ENCODE data around the gene ENAH. TPM values are rescaled to one million over a fixed set of nuclear protein-coding genes. Genes with fewer than 3 reads are reported as not detected.

Gene ENAH
- total and polyA plus RNA-seq, 2 donors (not counting 1 experiment from before 2014, with no cell fraction given): 85.0 to 210 TPM

- no peak overlapping the region for H3K4me3 ChIP-seq (replicated peaks in 1 of 4; ENCODE audit: control extremely low read depth in 1 of 4, insufficient read depth in 1 of 4, low read depth in 3 of 4, low read length in 4 of 4)
- H3K27me3 ChIP-seq (ENCODE audit: control insufficient read depth, insufficient read depth, low read length): no peaks in the 10 kb centered on the region
- H3K27ac ChIP-seq (ENCODE audit: insufficient read depth, low read length): peak overlapping the region; percentile 56
- H3K4me1 ChIP-seq (ENCODE audit: control insufficient read depth, extremely low read depth, insufficient read depth, low read length): peaks cover 7% of the 10 kb centered on the region
- TF ChIP-seq EZH2 (IDR thresholded peaks at IDR 0.05; ENCODE audit: low read length, missing control alignments): no peak
- TF ChIP-seq, protein P1, sequence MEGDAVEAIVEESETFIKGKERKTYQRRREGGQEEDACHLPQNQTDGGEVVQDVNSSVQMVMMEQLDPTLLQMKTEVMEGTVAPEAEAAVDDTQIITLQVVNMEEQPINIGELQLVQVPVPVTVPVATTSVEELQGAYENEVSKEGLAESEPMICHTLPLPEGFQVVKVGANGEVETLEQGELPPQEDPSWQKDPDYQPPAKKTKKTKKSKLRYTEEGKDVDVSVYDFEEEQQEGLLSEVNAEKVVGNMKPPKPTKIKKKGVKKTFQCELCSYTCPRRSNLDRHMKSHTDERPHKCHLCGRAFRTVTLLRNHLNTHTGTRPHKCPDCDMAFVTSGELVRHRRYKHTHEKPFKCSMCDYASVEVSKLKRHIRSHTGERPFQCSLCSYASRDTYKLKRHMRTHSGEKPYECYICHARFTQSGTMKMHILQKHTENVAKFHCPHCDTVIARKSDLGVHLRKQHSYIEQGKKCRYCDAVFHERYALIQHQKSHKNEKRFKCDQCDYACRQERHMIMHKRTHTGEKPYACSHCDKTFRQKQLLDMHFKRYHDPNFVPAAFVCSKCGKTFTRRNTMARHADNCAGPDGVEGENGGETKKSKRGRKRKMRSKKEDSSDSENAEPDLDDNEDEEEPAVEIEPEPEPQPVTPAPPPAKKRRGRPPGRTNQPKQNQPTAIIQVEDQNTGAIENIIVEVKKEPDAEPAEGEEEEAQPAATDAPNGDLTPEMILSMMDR (conservative IDR thresholded peaks at IDR 0.05 in 1 of 2, IDR thresholded peaks at IDR 0.05 in 1 of 2; ENCODE audit: low read depth in 1 of 2, low read length in 2 of 2): no peak
- H2AFZ ChIP-seq (ENCODE audit: low read length): peak overlapping the region; percentile 72
- H3K9me3 ChIP-seq (ENCODE audit: control insufficient read depth, insufficient read depth, low read depth, low read length): no peaks in the 10 kb centered on the region
- H3K36me3 ChIP-seq (ENCODE audit: control insufficient read depth, insufficient read depth, low read length): no peaks in the 10 kb centered on the region
- H3K4me2 ChIP-seq (ENCODE audit: extremely low read depth, insufficient read depth, low read length): no peak overlapping the region
- peak overlapping the region; percentile 20 for H3K9ac ChIP-seq (ENCODE audit: insufficient read depth, low read length)
- no peak for DNase-seq (ENCODE audit: low read depth in 2 of 2)
- H4K20me1 ChIP-seq (ENCODE audit: control insufficient read depth, extremely low read depth, insufficient read depth, low read length): no peaks in the 10 kb centered on the region
- H3K79me2 ChIP-seq (ENCODE audit: control insufficient read depth, insufficient read depth, low read length): no peaks in the 10 kb centered on the region
Observed at GRCh38 chr1:225467193-225468020, 185.5 kb downstream of the ENAH start.

DNA sequence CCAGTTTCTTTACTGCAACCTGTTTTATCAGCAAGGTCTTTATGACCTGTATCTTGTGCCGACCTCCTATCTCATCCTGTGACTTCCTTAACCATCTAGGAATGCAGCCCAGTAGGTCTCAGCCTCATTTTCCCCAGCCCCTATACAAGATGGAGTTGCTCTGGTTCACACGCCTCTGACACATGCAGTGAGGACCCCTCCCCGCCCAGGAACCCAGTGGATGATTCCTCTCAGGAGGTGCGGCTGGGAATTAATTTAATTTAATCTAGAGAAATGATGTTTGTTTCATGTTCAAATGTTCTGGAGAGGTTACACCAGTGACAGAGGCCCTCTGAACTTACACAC lies 186.1 kb downstream of the ENAH start:
- no peak for TF ChIP-seq EZH2 (IDR thresholded peaks at IDR 0.05; ENCODE audit: low read length, missing control alignments)
- TF ChIP-seq, protein P1 (conservative IDR thresholded peaks at IDR 0.05 in 1 of 2, IDR thresholded peaks at IDR 0.05 in 1 of 2; ENCODE audit: low read depth in 1 of 2, low read length in 2 of 2): no peak
- H3K4me2 ChIP-seq (ENCODE audit: extremely low read depth, insufficient read depth, low read length): no peak overlapping the region
- H3K79me2 ChIP-seq (ENCODE audit: control insufficient read depth, insufficient read depth, low read length): no peaks in the 10 kb centered on the region
- no peak overlapping the region for H3K9ac ChIP-seq (ENCODE audit: insufficient read depth, low read length)
- H3K4me1 ChIP-seq (ENCODE audit: control insufficient read depth, extremely low read depth, insufficient read depth, low read length): peaks cover 7% of the 10 kb centered on the region
- no peaks in the 10 kb centered on the region for H4K20me1 ChIP-seq (ENCODE audit: control insufficient read depth, extremely low read depth, insufficient read depth, low read length)
- no peaks in the 10 kb centered on the region for H3K9me3 ChIP-seq (ENCODE audit: control insufficient read depth, insufficient read depth, low read depth, low read length)
- no peaks in the 10 kb centered on the region for H3K36me3 ChIP-seq (ENCODE audit: control insufficient read depth, insufficient read depth, low read length)
- peak overlapping the region; percentile 72 for H2AFZ ChIP-seq (ENCODE audit: low read length)
- H3K27me3 ChIP-seq (ENCODE audit: control insufficient read depth, insufficient read depth, low read length): no peaks in the 10 kb centered on the region
- H3K4me3 ChIP-seq (replicated peaks in 1 of 4; ENCODE audit: control extremely low read depth in 1 of 4, insufficient read depth in 1 of 4, low read depth in 3 of 4, low read length in 4 of 4): no peak overlapping the region
- DNase-seq (ENCODE audit: low read depth in 2 of 2): no peak
- no peak overlapping the region for H3K27ac ChIP-seq (ENCODE audit: insufficient read depth, low read length)

DNA sequence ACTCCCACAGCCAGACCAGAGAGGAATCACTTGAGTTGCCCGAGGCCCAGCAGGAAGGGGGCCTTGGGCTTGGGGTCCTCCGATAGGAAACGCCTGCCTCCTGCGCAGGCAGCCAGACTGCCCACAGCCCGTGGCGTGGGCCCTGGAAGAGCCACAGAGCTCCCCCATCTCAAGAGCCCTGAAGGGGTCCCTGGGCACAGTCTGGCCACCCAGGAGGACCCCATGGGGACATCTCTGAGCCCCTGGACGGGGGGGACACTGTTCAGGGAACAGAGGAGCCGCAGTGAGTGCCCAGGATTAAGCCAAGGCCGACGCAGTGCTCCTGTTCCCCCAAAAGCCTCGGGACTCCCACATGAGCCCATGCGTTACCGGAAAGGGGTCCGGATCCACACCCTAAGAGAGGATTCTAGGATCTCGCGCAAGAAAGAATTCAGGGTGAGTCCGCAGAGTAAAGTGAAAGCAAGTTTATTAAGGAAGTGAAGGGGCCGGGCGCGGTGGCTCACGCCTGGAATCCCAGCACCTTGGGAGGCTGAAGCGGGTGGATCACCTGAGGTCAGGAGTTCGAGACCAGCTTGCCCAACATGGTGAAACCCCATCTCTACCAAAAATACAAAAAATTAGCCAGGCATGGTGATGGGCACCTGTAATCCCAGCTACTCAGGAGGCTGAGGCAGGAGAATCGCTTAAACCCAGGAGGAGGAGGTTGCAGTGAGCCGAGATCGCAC lies 187.0 kb downstream of the ENAH start:
- Histone ChIP-seq H3K27ac (ENCODE audit: insufficient read depth, low read length) (no peak overlapping the region), H2AFZ (ENCODE audit: low read length) (no peak overlapping the region), H3K79me2 (ENCODE audit: control insufficient read depth, insufficient read depth, low read length) (no peaks in the 10 kb centered on the region), H3K4me1 (ENCODE audit: control insufficient read depth, extremely low read depth, insufficient read depth, low read length) (peaks cover 9% of the 10 kb centered on the region), H4K20me1 (ENCODE audit: control insufficient read depth, extremely low read depth, insufficient read depth, low read length) (no peaks in the 10 kb centered on the region), H3K9me3 (ENCODE audit: control insufficient read depth, insufficient read depth, low read depth, low read length) (no peaks in the 10 kb centered on the region), H3K4me2 (ENCODE audit: extremely low read depth, insufficient read depth, low read length) (no peak overlapping the region), H3K27me3 (ENCODE audit: control insufficient read depth, insufficient read depth, low read length) (no peaks in the 10 kb centered on the region), H3K36me3 (ENCODE audit: control insufficient read depth, insufficient read depth, low read length) (no peaks in the 10 kb centered on the region), H3K4me3 (replicated peaks in 1 of 4; ENCODE audit: control extremely low read depth in 1 of 4, insufficient read depth in 1 of 4, low read depth in 3 of 4, low read length in 4 of 4) (no peak overlapping the region), H3K9ac (ENCODE audit: insufficient read depth, low read length) (no peak overlapping the region)
- TF ChIP-seq EZH2 (IDR thresholded peaks at IDR 0.05; ENCODE audit: low read length, missing control alignments): no peak
- no peak for DNase-seq (ENCODE audit: low read depth in 2 of 2)

Data from fibroblast of lung (primary cell).